Right renal pelvis (tissue), 4 donors: ENCODE data around the gene KLRC4. TPM values are rescaled to one million over a fixed set of nuclear protein-coding genes. Genes with fewer than 3 reads are reported as not detected.
"Not testable (repeated sequence)": the region's sequence is repeated elsewhere in the genome, so short reads cannot be mapped to it uniquely, and the experiment has no call there.

Source experiments
- DNase-seq, 4 donors: peaks; one replicate each; pipeline ENCODE4 v3.0.0-alpha.2; 2013; ENCODE audit warnings: low read depth in 4 of 4, low spot score in 3 of 4, missing footprints in 1 of 4
- polyA plus RNA-seq, 4 donors: library from polyadenylated mRNA; unstranded; fragments of 120-200 nt; gene quantifications; one replicate each; pipeline ENCODE4 v1.2.1, GENCODE V29; 2013; ENCODE audit not compliant: insufficient read length in 4 of 4

Gene KLRC4
- polyA plus RNA-seq, 4 donors = 0.06 to 0.21 TPM; not detected in 2

- DNase-seq = no peak
These were observed 11.4 kb downstream of the KLRC4 start for GRCh38 chr12:10398168-10398567.

GRCh38 chr12:10397296-10397695 lies 12.3 kb downstream of the KLRC4 start:
- DNase-seq = no peak

GRCh38 chr12:10396176-10396575 lies 13.4 kb downstream of the KLRC4 start:
- DNase-seq = not testable (repeated sequence)

GRCh38 chr12:10395390-10395998 lies 14.1 kb downstream of the KLRC4 start:
- DNase-seq = peak in 1 of 4 donors; percentile 6

- not testable (repeated sequence) for DNase-seq
These were observed 14.9 kb downstream of the KLRC4 start for GRCh38 chr12:10394531-10395152.

GRCh38 chr12:10393291-10393690 lies 16.3 kb downstream of the KLRC4 start:
- DNase-seq = no peak

- DNase-seq = no peak
These were observed 17.1 kb downstream of the KLRC4 start for GRCh38 chr12:10392394-10392930.

GRCh38 chr12:10390991-10391390 lies 18.6 kb downstream of the KLRC4 start:
- not testable (repeated sequence) for DNase-seq

- DNase-seq = no peak
These were observed 19.7 kb downstream of the KLRC4 start, which contains the start of gene KLRK1 for GRCh38 chr12:10389904-10390303. TSS of gene KLRK1 (minus strand) at chr12:10390041. CDS start at chr12:10388810, 1,231 bp downstream.

- DNase-seq = no peak
These were observed 20.7 kb downstream of the KLRC4 start for GRCh38 chr12:10388624-10389413.

GRCh38 chr12:10387498-10387897 lies 22.1 kb downstream of the KLRC4 start:
- not testable (repeated sequence) for DNase-seq

- no peak for DNase-seq
These were observed 22.7 kb downstream of the KLRC4 start for GRCh38 chr12:10386857-10387256.

- DNase-seq = no peak
These were observed 24.4 kb downstream of the KLRC4 start for GRCh38 chr12:10385166-10385613.

GRCh38 chr12:10384191-10384590 lies 25.4 kb downstream of the KLRC4 start:
- DNase-seq = no peak

- no peak for DNase-seq
These were observed 27.5 kb downstream of the KLRC4 start for GRCh38 chr12:10381928-10382628.

- DNase-seq = not testable (repeated sequence)
These were observed 30.8 kb downstream of the KLRC4 start for GRCh38 chr12:10378737-10379136.

- DNase-seq = no peak
These were observed 34.9 kb downstream of the KLRC4 start for GRCh38 chr12:10374624-10375018.

GRCh38 chr12:10372559-10372958 lies 37.0 kb downstream of the KLRC4 start:
- no peak for DNase-seq

- DNase-seq = not testable (repeated sequence)
These were observed 37.5 kb downstream of the KLRC4 start for GRCh38 chr12:10371893-10372535.
